ENCODE measurements around the gene PQBP1.

- TF ChIP-seq, protein P1, sequence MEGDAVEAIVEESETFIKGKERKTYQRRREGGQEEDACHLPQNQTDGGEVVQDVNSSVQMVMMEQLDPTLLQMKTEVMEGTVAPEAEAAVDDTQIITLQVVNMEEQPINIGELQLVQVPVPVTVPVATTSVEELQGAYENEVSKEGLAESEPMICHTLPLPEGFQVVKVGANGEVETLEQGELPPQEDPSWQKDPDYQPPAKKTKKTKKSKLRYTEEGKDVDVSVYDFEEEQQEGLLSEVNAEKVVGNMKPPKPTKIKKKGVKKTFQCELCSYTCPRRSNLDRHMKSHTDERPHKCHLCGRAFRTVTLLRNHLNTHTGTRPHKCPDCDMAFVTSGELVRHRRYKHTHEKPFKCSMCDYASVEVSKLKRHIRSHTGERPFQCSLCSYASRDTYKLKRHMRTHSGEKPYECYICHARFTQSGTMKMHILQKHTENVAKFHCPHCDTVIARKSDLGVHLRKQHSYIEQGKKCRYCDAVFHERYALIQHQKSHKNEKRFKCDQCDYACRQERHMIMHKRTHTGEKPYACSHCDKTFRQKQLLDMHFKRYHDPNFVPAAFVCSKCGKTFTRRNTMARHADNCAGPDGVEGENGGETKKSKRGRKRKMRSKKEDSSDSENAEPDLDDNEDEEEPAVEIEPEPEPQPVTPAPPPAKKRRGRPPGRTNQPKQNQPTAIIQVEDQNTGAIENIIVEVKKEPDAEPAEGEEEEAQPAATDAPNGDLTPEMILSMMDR (IDR thresholded peaks at IDR 0.05): no peak
- TF ChIP-seq POLR2A (IDR thresholded peaks at IDR 0.05): no peak
- no peak for TF ChIP-seq EP300 (IDR thresholded peaks at IDR 0.05)
These were observed 44.9 kb upstream of the PQBP1 start for GRCh38 chrX:48852857-48853256.
